T-helper 2 cell treated with Interferon-gamma antibody and Interleukin-4, amounts not matched to agents 100 ng/mL and 5 ng/mL, for 36 hours (primary cell): ENCODE data around the gene FOXP4. TPM values are rescaled to one million over a fixed set of nuclear protein-coding genes. Genes with fewer than 3 reads are reported as not detected.

ENCODE experiments used
- intact Hi-C: fragments of 100-400 bp; cut with micrococcal nuclease; formaldehyde crosslinking; loops from one replicate; pipeline ENCODE4 v1.15.1; 2023
- total RNA-seq: library from RNA; stranded (reverse); gene quantifications from 2 replicates; pipeline ENCODE4 v1.2.3, GENCODE V29; 2022

FOXP4 gene
- total RNA-seq, 1 donor from 2014 or later: 5.6 TPM

GRCh38 chr6:41580690-41581089 is 34.5 kb downstream of the FOXP4 start:
- intact Hi-C loops: no loop called here

- intact Hi-C loops: no loop called here
Measured at GRCh38 chr6:41581381-41581991, 35.3 kb downstream of the FOXP4 start.

GRCh38 chr6:41582540-41582939 is 36.4 kb downstream of the FOXP4 start:
- intact Hi-C loops: no loop called here

GRCh38 chr6:41583565-41583964 is 37.4 kb downstream of the FOXP4 start:
- intact Hi-C loops: no loop called here

GRCh38 chr6:41584205-41584604 is 38.0 kb downstream of the FOXP4 start:
- intact Hi-C loops: no loop called here

- intact Hi-C loops: no loop called here
Measured at GRCh38 chr6:41584668-41585205, 38.6 kb downstream of the FOXP4 start.

GRCh38 chr6:41585605-41586004 is 39.4 kb downstream of the FOXP4 start:
- intact Hi-C loops: no loop called here

- intact Hi-C loops: no loop called here
Measured at GRCh38 chr6:41586252-41587007, 40.2 kb downstream of the FOXP4 start.

- intact Hi-C loops: no loop called here
Measured at GRCh38 chr6:41587131-41587879, 41.1 kb downstream of the FOXP4 start.

- intact Hi-C loops: no loop called here
Measured at GRCh38 chr6:41588111-41588510, 41.9 kb downstream of the FOXP4 start.

- intact Hi-C loops: no loop called here
Measured at GRCh38 chr6:41589223-41589622, 43.0 kb downstream of the FOXP4 start.

GRCh38 chr6:41589636-41590622 is 43.7 kb downstream of the FOXP4 start:
- intact Hi-C loops: no loop called here

- intact Hi-C loops: no loop called here
Measured at GRCh38 chr6:41591122-41591521, 44.9 kb downstream of the FOXP4 start.

- intact Hi-C loops: loop anchor here (1.0 kb wide), 3 partner anchors 31 to 223 kb away; no protein-coding TSS in a partner anchor
Measured at GRCh38 chr6:41591859-41592502, 45.8 kb downstream of the FOXP4 start.

- intact Hi-C loops: no loop called here
Measured at GRCh38 chr6:41593406-41593805, 47.2 kb downstream of the FOXP4 start.

- intact Hi-C loops: no loop called here
Measured at GRCh38 chr6:41593839-41594238, 47.7 kb downstream of the FOXP4 start.

- intact Hi-C loops: no loop called here
Measured at GRCh38 chr6:41594326-41594725, 48.1 kb downstream of the FOXP4 start.

- intact Hi-C loops: no loop called here
Measured at GRCh38 chr6:41594766-41595165, 48.6 kb downstream of the FOXP4 start.

- intact Hi-C loops: no loop called here
Measured at GRCh38 chr6:41595166-41595565, 49.0 kb downstream of the FOXP4 start.

GRCh38 chr6:41596096-41596685 is 50.0 kb downstream of the FOXP4 start:
- intact Hi-C loops: no loop called here
